WTC11 (cell line): ENCODE results near the gene ZNF500. TPM values are rescaled to one million over a fixed set of nuclear protein-coding genes. Genes with fewer than 3 reads are reported as not detected.

Experiments
- ATAC-seq: fragments of 200-7000 bp; cut with Tn5 transposase; 2 replicates; pipeline ENCODE4 v1.10.0; 2021; ENCODE audit warnings: mild to moderate bottlenecking, moderate library complexity
- CTCF ChIA-PET: fragments of 300-600 bp; sonication (Branson Sonifier 250); formaldehyde crosslinking; loops from one replicate; lab custom pipeline; 2021; ENCODE audit warnings: antibody characterized with exemption; lab: Charles Lee
- POLR2A ChIA-PET: fragments of 350-600 bp; sonication (Branson Sonifier 250); formaldehyde crosslinking; loops from one replicate; lab custom pipeline; 2021; ENCODE audit warnings: antibody characterized with exemption; lab: Charles Lee
- DNase-seq: peaks from one replicate; pipeline ENCODE4 v3.0.0; 2021; ENCODE audit warnings: low spot score
- H3K27ac Mint-ChIP-seq: 2 replicates; pipeline ENCODE4 v1.8.0; 2021; ENCODE audit warnings: mixed read lengths
- H3K27me3 Mint-ChIP-seq: 2 replicates; pipeline ENCODE4 v1.8.0; 2021; ENCODE audit warnings: low read depth, mild to moderate bottlenecking, moderate library complexity, mixed read lengths
- H3K36me3 Mint-ChIP-seq: 2 replicates; pipeline ENCODE4 v1.8.0; 2021; ENCODE audit warnings: mixed read lengths
- H3K4me1 Mint-ChIP-seq: 2 replicates; pipeline ENCODE4 v1.8.0; 2022; ENCODE audit warnings: mixed read lengths
- H3K4me3 Mint-ChIP-seq: 2 replicates; pipeline ENCODE4 v1.8.0; 2021; ENCODE audit warnings: mild to moderate bottlenecking, moderate library complexity, mixed read lengths
- H3K9me3 Mint-ChIP-seq: 2 replicates; pipeline ENCODE4 v1.8.0; 2021; ENCODE audit warnings: mixed read lengths
- CREB1 ChIP-seq: sonication (generic); formaldehyde crosslinking; IDR thresholded peaks from 2 replicates; pipeline ENCODE4 v1.8.0; 2023; ENCODE audit warnings: mild to moderate bottlenecking, missing genetic modification reagents
- CREM ChIP-seq: sonication (generic); formaldehyde crosslinking; IDR thresholded peaks from 2 replicates; pipeline ENCODE4 v1.8.1; 2022; ENCODE audit warnings: mild to moderate bottlenecking, missing genetic modification reagents, moderate library complexity
- EMX1 ChIP-seq: fragments of 250-450 bp; sonication (Bioruptor Pico); IDR thresholded peaks from 2 replicates; pipeline ENCODE4 v1.8.0; 2021; ENCODE audit warnings: mild to moderate bottlenecking
- FOXP1 ChIP-seq: sonication (generic); formaldehyde crosslinking; IDR thresholded peaks from 2 replicates; pipeline ENCODE4 v1.8.0; 2022; ENCODE audit warnings: missing genetic modification reagents, mild to moderate bottlenecking, moderate library complexity, borderline replicate concordance
- GRHL2 ChIP-seq: fragments of 250-450 bp; sonication (Bioruptor Pico); IDR thresholded peaks from 2 replicates; pipeline ENCODE4 v1.8.0; 2022; ENCODE audit warnings: mild to moderate bottlenecking, moderate library complexity; ENCODE audit not compliant: insufficient replicate concordance, severe bottlenecking
- IRF2 ChIP-seq: sonication (generic); formaldehyde crosslinking; IDR thresholded peaks from 2 replicates; pipeline ENCODE4 v1.8.0; 2022; ENCODE audit warnings: low read depth, missing genetic modification reagents, borderline replicate concordance
- NR1H2 ChIP-seq: sonication (generic); formaldehyde crosslinking; IDR thresholded peaks from 2 replicates; pipeline ENCODE4 v1.9.0; 2021; ENCODE audit warnings: mild to moderate bottlenecking, moderate library complexity, missing genetic modification reagents
- NR2C2 ChIP-seq: sonication (generic); formaldehyde crosslinking; IDR thresholded peaks from 2 replicates; pipeline ENCODE4 v1.8.0; 2022; ENCODE audit warnings: mild to moderate bottlenecking, missing genetic modification reagents
- RELA ChIP-seq: sonication (generic); formaldehyde crosslinking; IDR thresholded peaks from 2 replicates; pipeline ENCODE4 v1.8.1; 2022; ENCODE audit warnings: missing genetic modification reagents, mild to moderate bottlenecking, borderline replicate concordance
- RORB ChIP-seq: fragments of 250-450 bp; sonication (Bioruptor Pico); IDR thresholded peaks from 2 replicates; pipeline ENCODE4 v1.9.0; 2021; ENCODE audit warnings: mild to moderate bottlenecking
- SOX15 ChIP-seq: fragments of 250-450 bp; sonication (Bioruptor Pico); IDR thresholded peaks from 2 replicates; pipeline ENCODE4 v1.9.0; 2021; ENCODE audit warnings: mild to moderate bottlenecking
- ZNF138 ChIP-seq: sonication (generic); formaldehyde crosslinking; conservative IDR thresholded peaks from 2 replicates; pipeline ENCODE4 v1.8.1; 2022; ENCODE audit warnings: mild to moderate bottlenecking, moderate library complexity, missing genetic modification reagents
- ZNF416 ChIP-seq: fragments of 250-450 bp; sonication (Bioruptor Pico); IDR thresholded peaks from 2 replicates; pipeline ENCODE4 v1.9.0; 2021; ENCODE audit warnings: mild to moderate bottlenecking, inconsistent platforms
- total RNA-seq: library from RNA; stranded (reverse); gene quantifications from 3 replicates; pipeline ENCODE4 v1.2.3, GENCODE V29; 2021
- TF ChIP-seq, protein P1 (sequence below): sonication (generic); formaldehyde crosslinking; IDR thresholded peaks from 2 replicates; pipeline ENCODE4 v1.8.1; 2023; ENCODE audit warnings: mild to moderate bottlenecking, moderate library complexity, missing genetic modification reagents
- TF ChIP-seq, protein P2 (sequence below): fragments of 200-600 bp; IDR thresholded peaks from 2 replicates; pipeline ENCODE4 v1.8.0; 2022; ENCODE audit warnings: antibody characterized with exemption
- TF ChIP-seq, protein P3 (sequence below): sonication (generic); formaldehyde crosslinking; IDR thresholded peaks from 2 replicates; pipeline ENCODE4 v1.8.1; 2022; ENCODE audit warnings: low read depth, mild to moderate bottlenecking, moderate library complexity, missing genetic modification reagents, borderline replicate concordance
- TF ChIP-seq, protein P4 (sequence below): fragments of 250-450 bp; sonication (Bioruptor Pico); conservative IDR thresholded peaks from 2 replicates; pipeline ENCODE4 v1.9.0; 2021; ENCODE audit warnings: mild to moderate bottlenecking

Gene ZNF500
- total RNA-seq, 1 experiment from 2014 or later: 19.9 TPM

DNA sequence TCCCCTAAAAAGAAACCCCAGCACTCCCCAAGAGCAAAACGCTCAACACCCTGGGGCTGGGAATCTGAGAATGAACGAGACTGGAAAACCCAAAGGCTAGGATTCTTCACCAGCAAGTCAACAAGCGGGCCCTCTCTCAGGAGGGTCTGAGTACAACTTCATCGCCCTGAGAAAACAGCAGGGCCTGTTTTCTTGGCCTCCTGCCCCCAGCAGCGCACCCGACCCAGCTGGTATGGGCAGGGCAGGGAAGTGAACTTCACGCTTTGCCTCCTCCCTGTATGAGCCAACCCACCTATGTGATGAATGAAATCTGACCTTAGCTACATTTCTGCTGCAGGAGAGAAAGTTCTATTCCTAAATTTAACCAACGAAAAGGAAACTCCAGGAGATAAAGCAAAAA is 62.5 kb downstream of the ZNF500 start:
- TF ChIP-seq, protein P1, sequence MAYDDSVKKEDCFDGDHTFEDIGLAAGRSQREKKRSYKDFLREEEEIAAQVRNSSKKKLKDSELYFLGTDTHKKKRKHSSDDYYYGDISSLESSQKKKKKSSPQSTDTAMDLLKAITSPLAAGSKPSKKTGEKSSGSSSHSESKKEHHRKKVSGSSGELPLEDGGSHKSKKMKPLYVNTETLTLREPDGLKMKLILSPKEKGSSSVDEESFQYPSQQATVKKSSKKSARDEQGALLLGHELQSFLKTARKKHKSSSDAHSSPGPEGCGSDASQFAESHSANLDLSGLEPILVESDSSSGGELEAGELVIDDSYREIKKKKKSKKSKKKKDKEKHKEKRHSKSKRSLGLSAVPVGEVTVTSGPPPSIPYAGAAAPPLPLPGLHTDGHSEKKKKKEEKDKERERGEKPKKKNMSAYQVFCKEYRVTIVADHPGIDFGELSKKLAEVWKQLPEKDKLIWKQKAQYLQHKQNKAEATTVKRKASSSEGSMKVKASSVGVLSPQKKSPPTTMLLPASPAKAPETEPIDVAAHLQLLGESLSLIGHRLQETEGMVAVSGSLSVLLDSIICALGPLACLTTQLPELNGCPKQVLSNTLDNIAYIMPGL (CRISPR knock-in tag): no peak
- TF ChIP-seq NR1H2 (CRISPR knock-in tag): no peak
- TF ChIP-seq ZNF416 (CRISPR knock-in tag): no peak
- no peak for DNase-seq

DNA sequence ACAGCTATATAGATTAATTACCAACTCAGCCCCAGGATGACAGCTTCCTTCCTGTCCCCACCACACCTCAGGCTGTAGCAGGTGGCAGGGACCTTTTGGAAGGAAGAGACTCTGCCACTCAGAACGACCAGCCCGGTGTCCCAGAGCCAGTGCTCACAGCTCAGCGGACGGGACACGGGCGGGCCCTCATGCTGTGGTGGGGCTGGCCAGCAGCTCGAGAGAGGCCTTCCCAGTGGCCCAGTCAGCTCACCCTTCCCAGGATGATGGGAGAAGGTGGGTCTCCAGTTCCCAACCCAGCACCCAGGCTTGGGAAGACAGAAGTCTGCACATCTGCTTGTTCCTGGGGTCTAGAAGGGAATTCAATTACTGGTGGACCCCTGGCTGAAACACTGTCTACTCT is 63.1 kb downstream of the ZNF500 start:
- Mint-ChIP-seq H3K4me1 (no peaks in the 10 kb centered on the region), H3K36me3 (peaks cover 34% of the 10 kb centered on the region), H3K9me3 (no peaks in the 10 kb centered on the region), H3K4me3 (no peak overlapping the region), H3K27me3 (no peaks in the 10 kb centered on the region), H3K27ac (no peak overlapping the region)
- ChIA-PET CTCF (interaction anchor here (1.4 to 2.6 kb wide), 2 partner anchors 8 to 21 kb away, joined by 7 to 9 read pairs; no protein-coding TSS in a partner anchor), POLR2A (no interaction called here)
- no peak for TF ChIP-seq NR1H2 (CRISPR knock-in tag)
- no peak for TF ChIP-seq SOX15
- no peak for DNase-seq
- ATAC-seq: no peak

More for the DNA sequence above, 62.5 kb downstream of the ZNF500 start:
- ATAC-seq: no peak
- POLR2A ChIA-PET: interaction anchor here (1.2 kb wide), 1 partner anchor 10 kb away, joined by 5 read pairs; no protein-coding TSS in a partner anchor
- CTCF ChIA-PET: interaction anchor here (1.1 to 2.6 kb wide), 3 partner anchors 9 to 22 kb away, joined by 3 to 9 read pairs (median 7); no protein-coding TSS in a partner anchor
- Mint-ChIP-seq H3K9me3 (no peaks in the 10 kb centered on the region), H3K27ac (no peak overlapping the region), H3K27me3 (no peaks in the 10 kb centered on the region), H3K36me3 (peaks cover 31% of the 10 kb centered on the region), H3K4me3 (no peak overlapping the region), H3K4me1 (no peaks in the 10 kb centered on the region)

DNA sequence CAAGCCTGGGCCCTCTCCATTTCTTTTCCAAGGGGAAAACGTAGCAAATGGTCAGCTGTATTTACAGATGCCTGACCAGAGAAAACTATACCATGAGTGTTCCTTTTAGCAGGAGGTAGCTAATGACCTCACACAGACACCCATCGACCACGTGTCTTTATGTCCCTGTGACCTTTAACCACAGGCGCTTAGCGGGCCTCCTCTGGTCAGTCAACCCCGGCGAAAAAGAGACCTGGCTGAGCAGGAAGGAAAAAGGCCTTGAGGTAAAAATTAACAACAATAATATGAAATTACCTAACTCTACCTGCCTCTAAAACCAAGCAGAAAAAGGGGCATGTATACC is 64.5 kb downstream of the ZNF500 start:
- ATAC-seq: no peak
- POLR2A ChIA-PET: interaction anchor here (1.2 kb wide), 1 partner anchor 9 kb away, joined by 3 read pairs; the partner anchor contains the start of gene NUDT16L1
- CTCF ChIA-PET: interaction anchor here (1.5 kb wide), 1 partner anchor 20 kb away, joined by 4 read pairs; no protein-coding TSS in a partner anchor
- TF ChIP-seq RORB (CRISPR knock-in tag) (no peak), CREB1 (no peak), EMX1 (no peak)
- TF ChIP-seq, protein P2, sequence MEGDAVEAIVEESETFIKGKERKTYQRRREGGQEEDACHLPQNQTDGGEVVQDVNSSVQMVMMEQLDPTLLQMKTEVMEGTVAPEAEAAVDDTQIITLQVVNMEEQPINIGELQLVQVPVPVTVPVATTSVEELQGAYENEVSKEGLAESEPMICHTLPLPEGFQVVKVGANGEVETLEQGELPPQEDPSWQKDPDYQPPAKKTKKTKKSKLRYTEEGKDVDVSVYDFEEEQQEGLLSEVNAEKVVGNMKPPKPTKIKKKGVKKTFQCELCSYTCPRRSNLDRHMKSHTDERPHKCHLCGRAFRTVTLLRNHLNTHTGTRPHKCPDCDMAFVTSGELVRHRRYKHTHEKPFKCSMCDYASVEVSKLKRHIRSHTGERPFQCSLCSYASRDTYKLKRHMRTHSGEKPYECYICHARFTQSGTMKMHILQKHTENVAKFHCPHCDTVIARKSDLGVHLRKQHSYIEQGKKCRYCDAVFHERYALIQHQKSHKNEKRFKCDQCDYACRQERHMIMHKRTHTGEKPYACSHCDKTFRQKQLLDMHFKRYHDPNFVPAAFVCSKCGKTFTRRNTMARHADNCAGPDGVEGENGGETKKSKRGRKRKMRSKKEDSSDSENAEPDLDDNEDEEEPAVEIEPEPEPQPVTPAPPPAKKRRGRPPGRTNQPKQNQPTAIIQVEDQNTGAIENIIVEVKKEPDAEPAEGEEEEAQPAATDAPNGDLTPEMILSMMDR: no peak
- Mint-ChIP-seq H3K36me3 (peaks cover 34% of the 10 kb centered on the region), H3K27ac (no peak overlapping the region; the same call in 1 of the 2 replicates), H3K9me3 (no peaks in the 10 kb centered on the region), H3K4me1 (no peaks in the 10 kb centered on the region), H3K4me3 (no peak overlapping the region), H3K27me3 (no peaks in the 10 kb centered on the region)
- DNase-seq: no peak

DNA sequence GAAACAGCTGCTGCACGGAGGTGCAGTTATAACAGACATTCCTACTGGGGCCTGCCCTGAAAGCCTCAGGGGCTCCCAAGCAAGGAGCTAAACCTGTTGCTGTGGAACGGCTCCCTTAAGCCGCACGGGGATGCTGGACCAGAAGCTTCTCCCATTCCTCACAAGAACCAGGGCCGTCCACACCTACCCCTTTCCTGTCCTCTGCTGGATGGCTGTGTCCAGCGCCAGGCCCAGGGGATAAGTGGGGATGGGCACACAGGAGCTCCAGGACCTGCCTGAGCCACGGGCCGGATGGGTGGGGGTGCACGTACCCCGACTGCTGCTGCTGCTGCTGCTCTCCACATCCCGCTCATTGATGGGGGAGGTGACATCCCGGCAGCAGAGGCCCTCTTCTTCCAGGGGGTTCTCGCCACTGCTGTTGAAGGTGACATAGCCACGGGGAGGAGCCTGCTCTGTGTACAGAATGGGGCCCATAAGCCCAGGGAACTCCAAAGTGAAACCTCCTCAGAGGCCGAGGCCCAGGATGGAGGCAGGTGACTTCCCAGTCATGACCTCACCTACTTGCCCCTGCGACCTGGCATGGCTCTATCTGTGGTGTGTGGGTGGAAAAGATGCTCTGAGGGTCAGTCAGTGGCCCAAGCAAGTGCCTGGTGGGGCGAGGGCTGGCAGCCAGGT is 65.0 kb downstream of the ZNF500 start:
- TF ChIP-seq RELA (CRISPR knock-in tag) (no peak), FOXP1 (CRISPR knock-in tag) (no peak), IRF2 (no peak), GRHL2 (CRISPR knock-in tag) (no peak), CREM (CRISPR knock-in tag) (no peak), ZNF138 (CRISPR knock-in tag) (no peak), NR2C2 (no peak)
- TF ChIP-seq, protein P3, sequence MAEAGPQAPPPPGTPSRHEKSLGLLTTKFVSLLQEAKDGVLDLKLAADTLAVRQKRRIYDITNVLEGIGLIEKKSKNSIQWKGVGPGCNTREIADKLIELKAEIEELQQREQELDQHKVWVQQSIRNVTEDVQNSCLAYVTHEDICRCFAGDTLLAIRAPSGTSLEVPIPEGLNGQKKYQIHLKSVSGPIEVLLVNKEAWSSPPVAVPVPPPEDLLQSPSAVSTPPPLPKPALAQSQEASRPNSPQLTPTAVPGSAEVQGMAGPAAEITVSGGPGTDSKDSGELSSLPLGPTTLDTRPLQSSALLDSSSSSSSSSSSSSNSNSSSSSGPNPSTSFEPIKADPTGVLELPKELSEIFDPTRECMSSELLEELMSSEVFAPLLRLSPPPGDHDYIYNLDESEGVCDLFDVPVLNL (CRISPR knock-in tag): no peak
- TF ChIP-seq, protein P4, sequence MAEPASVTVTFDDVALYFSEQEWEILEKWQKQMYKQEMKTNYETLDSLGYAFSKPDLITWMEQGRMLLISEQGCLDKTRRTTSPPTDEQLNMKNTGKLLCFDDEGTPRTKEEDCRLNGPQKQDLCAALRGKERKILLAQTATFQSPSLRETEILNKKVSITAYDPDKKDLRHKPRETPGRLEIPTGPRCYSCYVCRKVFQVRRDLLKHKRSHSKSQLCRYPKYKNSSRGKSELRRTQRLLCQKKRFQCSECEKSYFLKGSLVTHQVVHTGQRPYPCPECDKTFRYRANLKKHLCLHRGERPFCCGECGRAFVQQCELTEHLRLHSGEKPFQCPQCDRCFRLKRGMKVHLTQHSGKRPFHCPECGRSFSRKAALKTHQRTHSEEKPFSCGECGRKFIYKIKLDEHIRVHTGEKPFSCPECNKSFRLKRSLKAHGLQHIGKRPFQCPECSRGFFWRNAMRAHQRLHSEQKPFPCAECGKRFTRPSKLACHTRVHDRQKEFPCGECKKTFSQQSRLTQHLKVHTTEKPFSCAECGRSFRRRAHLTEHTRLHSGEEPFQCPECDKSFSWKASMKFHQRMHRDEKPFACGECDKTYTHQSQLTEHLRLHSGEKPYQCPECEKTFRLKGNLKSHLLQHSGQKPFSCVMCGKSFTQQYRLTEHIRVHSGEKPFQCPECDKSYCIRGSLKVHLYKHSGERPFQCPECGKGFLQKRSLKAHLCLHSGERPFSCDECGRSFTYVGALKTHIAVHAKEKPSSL (CRISPR knock-in tag): no peak
- TF ChIP-seq, protein P2: no peak
- ATAC-seq: no peak
- H3K4me1 Mint-ChIP-seq: no peaks in the 10 kb centered on the region
- DNase-seq: no peak
- POLR2A ChIA-PET: interaction anchor here (1.2 kb wide), 1 partner anchor 9 kb away, joined by 3 read pairs; the partner anchor contains the start of gene NUDT16L1
- CTCF ChIA-PET: interaction anchor here (1.5 kb wide), 1 partner anchor 19 kb away, joined by 4 read pairs; no protein-coding TSS in a partner anchor
- H3K27ac Mint-ChIP-seq: no peak overlapping the region; the same call in 1 of the 2 replicates
- H3K9me3 Mint-ChIP-seq: no peaks in the 10 kb centered on the region
- peaks cover 31% of the 10 kb centered on the region for H3K36me3 Mint-ChIP-seq
- no peak overlapping the region for H3K4me3 Mint-ChIP-seq
- H3K27me3 Mint-ChIP-seq: no peaks in the 10 kb centered on the region
